HepG2 (cell line): ENCODE results near the gene CCDC8. TPM values are rescaled to one million over a fixed set of nuclear protein-coding genes. Genes with fewer than 3 reads are reported as not detected.

Experiments used
- AGO2 ChIP-seq: fragments of 200-400 bp; formaldehyde crosslinking; optimal IDR thresholded peaks from 2 replicates; pipeline ENCODE3; 2017; ENCODE audit warnings: mild to moderate bottlenecking, low read depth, low read length, moderate library complexity
- ATF7 ChIP-seq, 2 experiments: fragments of 450-650 bp in 1 of 2; sonication (generic) in 1 of 2; formaldehyde crosslinking in 1 of 2; IDR thresholded peaks; 2 replicates each; pipeline versions ENCODE4 v1.4.0 to v1.6.1; 2016 to 2020; ENCODE audit warnings: antibody characterized with exemption in 1 of 2, mild to moderate bottlenecking in 1 of 2, missing genetic modification reagents in 1 of 2
- CREM ChIP-seq, 2 experiments: sonication (generic) in 1 of 2; formaldehyde crosslinking in 1 of 2; IDR thresholded peaks; 2 replicates each; pipeline versions ENCODE4 v1.4.0 to v1.6.1; 2016 to 2020; ENCODE audit warnings: antibody characterized with exemption in 1 of 2, mild to moderate bottlenecking in 1 of 2, missing genetic modification reagents in 1 of 2
- NAIF1 ChIP-seq: sonication (generic); formaldehyde crosslinking; IDR thresholded peaks from 2 replicates; pipeline ENCODE4 v1.5.0; 2020; ENCODE audit warnings: mild to moderate bottlenecking, missing genetic modification reagents, borderline replicate concordance
- NCOA5 ChIP-seq: sonication (generic); formaldehyde crosslinking; IDR thresholded peaks from 2 replicates; pipeline ENCODE4 v1.4.0; 2020; ENCODE audit warnings: missing genetic modification reagents
- NR2F1 ChIP-seq, 2 experiments: fragments of 450-650 bp in 1 of 2; formaldehyde crosslinking in 1 of 2; IDR thresholded peaks; 2 replicates each; pipeline versions ENCODE4 v1.5.0 to v1.6.1; 2016 to 2020; ENCODE audit warnings: mild to moderate bottlenecking in 1 of 2, missing compliant biosample characterization in 1 of 2, missing genetic modification reagents in 1 of 2, moderate library complexity in 1 of 2
- PCBP2 ChIP-seq: fragments of 200-400 bp; formaldehyde crosslinking; optimal IDR thresholded peaks from 2 replicates; pipeline ENCODE3; 2018; ENCODE audit warnings: low read length, low read depth; ENCODE audit not compliant: poor library complexity, severe bottlenecking
- polyA plus RNA-seq, 8 experiments: library from polyadenylated mRNA; depleted of rRNA in 3 of 8; stranded (reverse) in 7 of 8; unstranded in 1 of 8; fragments of >200 nt; fragmentation: Illumina TruSeq in 4 of 8; extraction: Trizol in 4 of 8; gene quantifications; 2 replicates each; pipeline versions ENCODE4 v1.2.1 to v1.2.3, GENCODE V29; 2011 to 2016; ENCODE audit warnings: low read depth in 4 of 8, missing spikeins in 1 of 8, mixed read lengths in 1 of 8; ENCODE audit not compliant: insufficient read depth in 1 of 8
- total RNA-seq, 5 experiments: library from RNA; depleted of rRNA; stranded (reverse); fragments of >200 nt; fragmentation: Illumina TruSeq; extraction: Trizol; gene quantifications; 2 replicates each; pipeline ENCODE4 v1.2.3, GENCODE V29; 2016; ENCODE audit warnings: low read depth in 1 of 5
- TF ChIP-seq, protein P1 (sequence below): sonication (generic); formaldehyde crosslinking; IDR thresholded peaks from 2 replicates; pipeline ENCODE4 v1.4.0; 2020; ENCODE audit warnings: missing genetic modification reagents, borderline replicate concordance
- TF ChIP-seq, protein P2 (sequence below): sonication (generic); formaldehyde crosslinking; IDR thresholded peaks from 2 replicates; pipeline ENCODE4 v1.4.0; 2020; ENCODE audit warnings: missing genetic modification reagents

The CCDC8 gene
- total and polyA plus RNA-seq, 2 of the 13 experiments (the other 11 are each of a cell fraction or from before 2014, with no cell fraction given), result 0.04 TPM; not detected in 1

- TF ChIP-seq, protein P1, sequence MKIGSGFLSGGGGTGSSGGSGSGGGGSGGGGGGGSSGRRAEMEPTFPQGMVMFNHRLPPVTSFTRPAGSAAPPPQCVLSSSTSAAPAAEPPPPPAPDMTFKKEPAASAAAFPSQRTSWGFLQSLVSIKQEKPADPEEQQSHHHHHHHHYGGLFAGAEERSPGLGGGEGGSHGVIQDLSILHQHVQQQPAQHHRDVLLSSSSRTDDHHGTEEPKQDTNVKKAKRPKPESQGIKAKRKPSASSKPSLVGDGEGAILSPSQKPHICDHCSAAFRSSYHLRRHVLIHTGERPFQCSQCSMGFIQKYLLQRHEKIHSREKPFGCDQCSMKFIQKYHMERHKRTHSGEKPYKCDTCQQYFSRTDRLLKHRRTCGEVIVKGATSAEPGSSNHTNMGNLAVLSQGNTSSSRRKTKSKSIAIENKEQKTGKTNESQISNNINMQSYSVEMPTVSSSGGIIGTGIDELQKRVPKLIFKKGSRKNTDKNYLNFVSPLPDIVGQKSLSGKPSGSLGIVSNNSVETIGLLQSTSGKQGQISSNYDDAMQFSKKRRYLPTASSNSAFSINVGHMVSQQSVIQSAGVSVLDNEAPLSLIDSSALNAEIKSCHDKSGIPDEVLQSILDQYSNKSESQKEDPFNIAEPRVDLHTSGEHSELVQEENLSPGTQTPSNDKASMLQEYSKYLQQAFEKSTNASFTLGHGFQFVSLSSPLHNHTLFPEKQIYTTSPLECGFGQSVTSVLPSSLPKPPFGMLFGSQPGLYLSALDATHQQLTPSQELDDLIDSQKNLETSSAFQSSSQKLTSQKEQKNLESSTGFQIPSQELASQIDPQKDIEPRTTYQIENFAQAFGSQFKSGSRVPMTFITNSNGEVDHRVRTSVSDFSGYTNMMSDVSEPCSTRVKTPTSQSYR (CRISPR knock-in tag), result no peak
- TF ChIP-seq ATF7 (IDR thresholded peaks at IDR 0.05), result no peak
- TF ChIP-seq ATF7 (CRISPR knock-in tag; IDR thresholded peaks at IDR 0.05), result no peak
- no peak for TF ChIP-seq NR2F1 (CRISPR knock-in tag; IDR thresholded peaks at IDR 0.05)
- no peak for TF ChIP-seq NCOA5
- TF ChIP-seq NAIF1 (CRISPR knock-in tag), result no peak
- TF ChIP-seq PCBP2, result no peak
- no peak for TF ChIP-seq AGO2
- TF ChIP-seq, protein P2, sequence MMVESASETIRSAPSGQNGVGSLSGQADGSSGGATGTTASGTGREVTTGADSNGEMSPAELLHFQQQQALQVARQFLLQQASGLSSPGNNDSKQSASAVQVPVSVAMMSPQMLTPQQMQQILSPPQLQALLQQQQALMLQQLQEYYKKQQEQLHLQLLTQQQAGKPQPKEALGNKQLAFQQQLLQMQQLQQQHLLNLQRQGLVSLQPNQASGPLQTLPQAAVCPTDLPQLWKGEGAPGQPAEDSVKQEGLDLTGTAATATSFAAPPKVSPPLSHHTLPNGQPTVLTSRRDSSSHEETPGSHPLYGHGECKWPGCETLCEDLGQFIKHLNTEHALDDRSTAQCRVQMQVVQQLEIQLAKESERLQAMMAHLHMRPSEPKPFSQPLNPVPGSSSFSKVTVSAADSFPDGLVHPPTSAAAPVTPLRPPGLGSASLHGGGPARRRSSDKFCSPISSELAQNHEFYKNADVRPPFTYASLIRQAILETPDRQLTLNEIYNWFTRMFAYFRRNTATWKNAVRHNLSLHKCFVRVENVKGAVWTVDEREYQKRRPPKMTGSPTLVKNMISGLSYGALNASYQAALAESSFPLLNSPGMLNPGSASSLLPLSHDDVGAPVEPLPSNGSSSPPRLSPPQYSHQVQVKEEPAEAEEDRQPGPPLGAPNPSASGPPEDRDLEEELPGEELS (CRISPR knock-in tag), result no peak
- TF ChIP-seq CREM (IDR thresholded peaks at IDR 0.05), result no peak
- TF ChIP-seq CREM (CRISPR knock-in tag; IDR thresholded peaks at IDR 0.05), result no peak
- TF ChIP-seq, all 625 proteins: peak for 0
Measured at GRCh38 chr19:46386151-46386550, 27.2 kb downstream of the CCDC8 start (continued).
